HUES48 (cell line): ENCODE measurements around the gene KIAA1328.

Experiments used
- H3K27ac ChIP-seq: one replicate; pipeline ENCODE4 v1.7.0; 2013; ENCODE audit warnings: low read depth, low read length, inconsistent platforms
- H3K27me3 ChIP-seq: 2 replicates; pipeline ENCODE4 v1.6.1; 2013; ENCODE audit warnings: mild to moderate bottlenecking, low read length; ENCODE audit not compliant: control insufficient read depth, insufficient read depth
- H3K36me3 ChIP-seq: 2 replicates; pipeline ENCODE4 v1.6.1; 2013; ENCODE audit warnings: low read length; ENCODE audit not compliant: control insufficient read depth, insufficient read depth
- H3K4me1 ChIP-seq: 2 replicates; pipeline ENCODE4 v1.6.1; 2013; ENCODE audit warnings: mild to moderate bottlenecking, low read length; ENCODE audit not compliant: control insufficient read depth, insufficient read depth
- H3K4me3 ChIP-seq: 2 replicates; pipeline ENCODE4 v1.5.1; 2013; ENCODE audit warnings: mild to moderate bottlenecking, low read depth, low read length
- H3K9ac ChIP-seq: 2 replicates; pipeline ENCODE4 v1.6.1; 2013; ENCODE audit warnings: mild to moderate bottlenecking, low read depth, low read length, moderate library complexity
- H3K9me3 ChIP-seq: 2 replicates; pipeline ENCODE4 v1.6.1; 2013; ENCODE audit warnings: low read length; ENCODE audit not compliant: control insufficient read depth, insufficient read depth

Gene KIAA1328

GRCh38 chr18:36885981-36886380, 57.1 kb downstream of the KIAA1328 start:
- Histone ChIP-seq H3K4me1 (peaks cover 15% of the 10 kb centered on the region), H3K36me3 (no peaks in the 10 kb centered on the region), H3K9me3 (no peaks in the 10 kb centered on the region), H3K27ac (no peak overlapping the region), H3K9ac (no peak overlapping the region), H3K27me3 (no peaks in the 10 kb centered on the region), H3K4me3 (no peak overlapping the region)

GRCh38 chr18:36887114-36887513, 58.2 kb downstream of the KIAA1328 start:
- Histone ChIP-seq H3K27me3 (no peaks in the 10 kb centered on the region), H3K36me3 (no peaks in the 10 kb centered on the region), H3K4me1 (peaks cover 15% of the 10 kb centered on the region), H3K4me3 (no peak overlapping the region), H3K27ac (peak overlapping the region; percentile 32), H3K9ac (no peak overlapping the region), H3K9me3 (no peaks in the 10 kb centered on the region)

GRCh38 chr18:36887864-36888263, 58.9 kb downstream of the KIAA1328 start:
- peak overlapping the region; percentile 32 for H3K27ac ChIP-seq
- no peak overlapping the region for H3K4me3 ChIP-seq
- no peaks in the 10 kb centered on the region for H3K27me3 ChIP-seq
- peaks cover 15% of the 10 kb centered on the region for H3K4me1 ChIP-seq
- no peaks in the 10 kb centered on the region for H3K9me3 ChIP-seq
- no peak overlapping the region for H3K9ac ChIP-seq
- H3K36me3 ChIP-seq: no peaks in the 10 kb centered on the region

GRCh38 chr18:36888778-36889177, 59.9 kb downstream of the KIAA1328 start:
- no peak overlapping the region for H3K27ac ChIP-seq
- H3K4me1 ChIP-seq: peaks cover 15% of the 10 kb centered on the region
- H3K27me3 ChIP-seq: no peaks in the 10 kb centered on the region
- H3K9ac ChIP-seq: no peak overlapping the region
- no peak overlapping the region for H3K4me3 ChIP-seq
- H3K36me3 ChIP-seq: no peaks in the 10 kb centered on the region
- no peaks in the 10 kb centered on the region for H3K9me3 ChIP-seq

GRCh38 chr18:36889321-36889720, 60.4 kb downstream of the KIAA1328 start:
- peaks cover 15% of the 10 kb centered on the region for H3K4me1 ChIP-seq
- H3K27me3 ChIP-seq: no peaks in the 10 kb centered on the region
- H3K9me3 ChIP-seq: no peaks in the 10 kb centered on the region
- H3K27ac ChIP-seq: no peak overlapping the region
- H3K9ac ChIP-seq: no peak overlapping the region
- H3K36me3 ChIP-seq: no peaks in the 10 kb centered on the region
- H3K4me3 ChIP-seq: no peak overlapping the region

GRCh38 chr18:36889742-36890141, 60.8 kb downstream of the KIAA1328 start:
- Histone ChIP-seq H3K4me3 (no peak overlapping the region), H3K9me3 (no peaks in the 10 kb centered on the region), H3K9ac (no peak overlapping the region), H3K27me3 (no peaks in the 10 kb centered on the region), H3K27ac (no peak overlapping the region), H3K4me1 (peaks cover 15% of the 10 kb centered on the region), H3K36me3 (no peaks in the 10 kb centered on the region)

- H3K4me1 ChIP-seq: peaks cover 15% of the 10 kb centered on the region
Observed at GRCh38 chr18:36890598-36890997, 61.7 kb downstream of the KIAA1328 start.

GRCh38 chr18:36893227-36893626, 64.3 kb downstream of the KIAA1328 start:
- Histone ChIP-seq H3K27ac (no peak overlapping the region), H3K9me3 (no peaks in the 10 kb centered on the region), H3K9ac (no peak overlapping the region), H3K4me3 (no peak overlapping the region), H3K4me1 (peaks cover under 1% of the 10 kb centered on the region; the same call in 1 of the 2 replicates), H3K27me3 (no peaks in the 10 kb centered on the region), H3K36me3 (no peaks in the 10 kb centered on the region)

More at GRCh38 chr18:36890598-36890997, 61.7 kb downstream of the KIAA1328 start:
- no peaks in the 10 kb centered on the region for H3K36me3 ChIP-seq
- no peaks in the 10 kb centered on the region for H3K27me3 ChIP-seq
- H3K9ac ChIP-seq: no peak overlapping the region
- H3K9me3 ChIP-seq: no peaks in the 10 kb centered on the region
- no peak overlapping the region for H3K27ac ChIP-seq
- no peak overlapping the region for H3K4me3 ChIP-seq

GRCh38 chr18:36895606-36896005, 66.7 kb downstream of the KIAA1328 start:
- Histone ChIP-seq H3K27ac (no peak overlapping the region), H3K9me3 (no peaks in the 10 kb centered on the region), H3K36me3 (no peaks in the 10 kb centered on the region), H3K4me1 (no peaks in the 10 kb centered on the region), H3K27me3 (no peaks in the 10 kb centered on the region), H3K4me3 (no peak overlapping the region), H3K9ac (no peak overlapping the region)

GRCh38 chr18:36897253-36897652, 68.3 kb downstream of the KIAA1328 start:
- Histone ChIP-seq H3K4me3 (no peak overlapping the region), H3K27ac (no peak overlapping the region), H3K4me1 (no peaks in the 10 kb centered on the region), H3K27me3 (no peaks in the 10 kb centered on the region), H3K9me3 (no peaks in the 10 kb centered on the region), H3K36me3 (no peaks in the 10 kb centered on the region), H3K9ac (no peak overlapping the region)

GRCh38 chr18:36899289-36899688, 70.4 kb downstream of the KIAA1328 start:
- H3K27ac ChIP-seq: no peak overlapping the region
- no peak overlapping the region for H3K9ac ChIP-seq
- no peaks in the 10 kb centered on the region for H3K27me3 ChIP-seq
- H3K9me3 ChIP-seq: no peaks in the 10 kb centered on the region
- H3K4me3 ChIP-seq: no peak overlapping the region
- no peaks in the 10 kb centered on the region for H3K36me3 ChIP-seq
- no peaks in the 10 kb centered on the region for H3K4me1 ChIP-seq

- no peaks in the 10 kb centered on the region for H3K36me3 ChIP-seq
- H3K4me1 ChIP-seq: no peaks in the 10 kb centered on the region
- H3K9ac ChIP-seq: no peak overlapping the region
- no peaks in the 10 kb centered on the region for H3K27me3 ChIP-seq
- no peaks in the 10 kb centered on the region for H3K9me3 ChIP-seq
- H3K27ac ChIP-seq: no peak overlapping the region
- no peak overlapping the region for H3K4me3 ChIP-seq
Observed at GRCh38 chr18:36900466-36900865, 71.5 kb downstream of the KIAA1328 start.
